D721Med (cell line): ENCODE results near the gene PEX11A.
"Not testable (repeated sequence)": the region's sequence is repeated elsewhere in the genome, so short reads cannot be mapped to it uniquely, and the experiment has no call there.

Experiments
- DNase-seq: peaks from one replicate; pipeline ENCODE4 v3.0.0; 2011; ENCODE audit warnings: low spot score; ENCODE audit not compliant: insufficient read length
- FAIRE-seq: peaks from 2 replicates; lab custom pipeline; 2011; peaks lifted over from hg19 to GRCh38; lab: Jason Lieb, UNC
- CTCF ChIP-seq: IDR thresholded peaks from 2 replicates; pipeline ENCODE4 v1.5.1; 2012; ENCODE audit warnings: mild to moderate bottlenecking, control low read depth; ENCODE audit not compliant: insufficient read depth; ENCODE audit errors: missing control alignments

The PEX11A gene

GRCh38 chr15:89693696-89694095 lies 3.1 kb upstream of the PEX11A start:
- no peak for TF ChIP-seq CTCF
- no peak for DNase-seq
- FAIRE-seq: no peak

GRCh38 chr15:89693091-89693490 lies 2.5 kb upstream of the PEX11A start:
- TF ChIP-seq CTCF: no peak
- DNase-seq: no peak
- no peak for FAIRE-seq

GRCh38 chr15:89689930-89690275 lies 651 bp downstream of the PEX11A start:
- not testable (repeated sequence) for DNase-seq, FAIRE-seq

GRCh38 chr15:89686522-89686921 lies 4.0 kb downstream of the PEX11A start:
- no peak for DNase-seq
- TF ChIP-seq CTCF: no peak
- no peak for FAIRE-seq

GRCh38 chr15:89685995-89686394 lies 4.6 kb downstream of the PEX11A start:
- no peak for TF ChIP-seq CTCF
- DNase-seq (no peak), FAIRE-seq (no peak)

GRCh38 chr15:89681146-89681545 lies 9.4 kb downstream of the PEX11A start:
- TF ChIP-seq CTCF: no peak
- FAIRE-seq (no peak), DNase-seq (no peak)

- TF ChIP-seq CTCF: no peak
- no peak for DNase-seq
- no peak for FAIRE-seq
Measured at GRCh38 chr15:89680282-89680873, 10.2 kb downstream of the PEX11A start.

GRCh38 chr15:89679212-89679611 lies 11.3 kb downstream of the PEX11A start, which contains the start of gene PLIN1:
TSS of gene PLIN1 (minus strand) at chr15:89679367. CDS start at chr15:89677489, 1,878 bp downstream.
- DNase-seq (no peak), FAIRE-seq (no peak)
- no peak for TF ChIP-seq CTCF
